Neural cell (in vitro differentiated cells): Measurements from ENCODE around the gene XG.

Experiments used
- CTCF ChIP-seq: fragments of 450-650 bp; IDR thresholded peaks from 2 replicates; pipeline ENCODE4 v1.5.1; 2014; ENCODE audit warnings: antibody characterized with exemption, mild to moderate bottlenecking, moderate library complexity; ENCODE audit not compliant: poor library complexity, severe bottlenecking
- EP300 ChIP-seq: fragments of 450-650 bp; conservative IDR thresholded peaks from 2 replicates; pipeline ENCODE4 v1.6.1; 2014; ENCODE audit warnings: antibody characterized with exemption, mild to moderate bottlenecking, moderate library complexity; ENCODE audit not compliant: poor library complexity, severe bottlenecking
- EZH2 ChIP-seq: fragments of 200-600, 300-800 bp; shearing (Covaris generic), sonication (generic); IDR thresholded peaks from 2 replicates; pipeline ENCODE4 v1.6.1; 2014; ENCODE audit warnings: antibody characterized with exemption, low read length, borderline replicate concordance, mild to moderate bottlenecking; ENCODE audit not compliant: insufficient read depth, poor library complexity, severe bottlenecking
- MXI1 ChIP-seq: fragments of 450-650 bp; conservative IDR thresholded peaks from 2 replicates; pipeline ENCODE4 v1.6.1; 2014; ENCODE audit warnings: antibody characterized with exemption, mild to moderate bottlenecking; ENCODE audit not compliant: poor library complexity, severe bottlenecking
- POLR2AphosphoS5 ChIP-seq: IDR thresholded peaks from 2 replicates; pipeline ENCODE4 v1.6.1; 2012
- RAD21 ChIP-seq: fragments of 450-650 bp; conservative IDR thresholded peaks from 2 replicates; pipeline ENCODE4 v1.6.1; 2014; ENCODE audit warnings: antibody characterized with exemption, mild to moderate bottlenecking, moderate library complexity
- REST ChIP-seq: IDR thresholded peaks from 2 replicates; pipeline ENCODE4 v1.6.1; 2012; ENCODE audit warnings: borderline replicate concordance
- SMC3 ChIP-seq: fragments of 450-650 bp; conservative IDR thresholded peaks from 2 replicates; pipeline ENCODE4 v1.6.1; 2014; ENCODE audit warnings: antibody characterized with exemption, mild to moderate bottlenecking, moderate library complexity; ENCODE audit not compliant: poor library complexity
- TAF1 ChIP-seq: IDR thresholded peaks from 2 replicates; pipeline ENCODE4 v1.6.1; 2012; ENCODE audit warnings: low read depth

GRCh38 chrX:2781698-2782097, 29.9 kb downstream of the XG start:
- TF ChIP-seq CTCF (no peak), EP300 (no peak), RAD21 (no peak), REST (no peak), SMC3 (no peak), POLR2AphosphoS5 (no peak), EZH2 (no peak), MXI1 (no peak), TAF1 (no peak)
